B cell (primary cell): ENCODE data around the gene CCDC102A.

ENCODE experiments used
- CTCF ChIP-seq: fragments of 200-600 bp; IDR thresholded peaks from one replicate; pipeline ENCODE4 v1.8.0; 2022; ENCODE audit warnings: antibody characterized with exemption, mild to moderate bottlenecking
- EZH2 ChIP-seq: IDR thresholded peaks from 2 replicates; pipeline ENCODE4 v1.6.1; 2012; ENCODE audit warnings: borderline replicate concordance, low read depth, mild to moderate bottlenecking, moderate library complexity, low read length; ENCODE audit not compliant: insufficient read depth, poor library complexity, severe bottlenecking

GRCh38 chr16:57549730-57550129 lies 13.4 kb upstream of the CCDC102A start:
- TF ChIP-seq CTCF = no peak
- no peak for TF ChIP-seq EZH2
